ENCODE results near the gene SNCG. TPM values are rescaled to one million over a fixed set of nuclear protein-coding genes. Genes with fewer than 3 reads are reported as not detected.
"Not testable (repeated sequence)": the region's sequence is repeated elsewhere in the genome, so short reads cannot be mapped to it uniquely, and the experiment has no call there.

The SNCG gene
- total RNA-seq, 2 donors from 2014 or later = 2.6 to 6.8 TPM

DNA sequence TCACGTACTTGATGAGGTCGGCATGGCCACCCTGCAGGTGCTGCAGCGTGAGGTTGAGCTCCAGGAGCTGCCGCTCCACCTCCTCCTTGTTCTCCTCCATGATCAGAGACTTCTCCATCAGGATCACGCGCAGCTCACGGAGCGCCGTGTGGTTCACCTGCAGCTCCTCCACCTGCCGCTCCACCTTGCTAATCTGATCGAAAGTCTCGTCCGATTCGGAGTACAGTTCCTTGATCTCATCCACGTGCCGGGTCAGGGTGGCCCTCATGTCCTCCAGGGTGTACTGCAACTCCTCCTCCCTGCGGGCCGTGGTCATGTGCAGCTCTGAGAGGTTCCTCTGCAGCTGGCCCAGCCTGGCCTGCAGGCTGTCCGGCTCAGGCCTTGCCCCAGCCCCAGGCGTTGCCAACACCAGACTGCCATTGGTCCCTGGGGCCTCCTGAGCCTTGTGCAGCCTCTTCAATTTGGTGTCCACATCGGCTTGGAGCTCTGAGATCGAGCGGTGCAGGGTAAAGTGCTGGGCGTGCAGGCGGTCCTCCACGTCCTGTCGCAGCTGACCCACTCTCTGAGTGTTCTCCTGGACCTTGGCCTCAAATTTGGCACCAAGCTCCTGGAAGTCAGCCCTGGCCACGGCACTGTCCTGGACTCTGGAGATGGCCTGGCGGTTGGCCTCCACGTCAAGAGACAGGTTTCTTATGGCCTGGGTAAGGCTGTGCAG, 14.9 kb upstream of the SNCG start:
- ATAC-seq (no peak), DNase-seq (no peak)
- intact Hi-C loops (cut with DNase I, micrococcal nuclease) = no loop called here

DNA sequence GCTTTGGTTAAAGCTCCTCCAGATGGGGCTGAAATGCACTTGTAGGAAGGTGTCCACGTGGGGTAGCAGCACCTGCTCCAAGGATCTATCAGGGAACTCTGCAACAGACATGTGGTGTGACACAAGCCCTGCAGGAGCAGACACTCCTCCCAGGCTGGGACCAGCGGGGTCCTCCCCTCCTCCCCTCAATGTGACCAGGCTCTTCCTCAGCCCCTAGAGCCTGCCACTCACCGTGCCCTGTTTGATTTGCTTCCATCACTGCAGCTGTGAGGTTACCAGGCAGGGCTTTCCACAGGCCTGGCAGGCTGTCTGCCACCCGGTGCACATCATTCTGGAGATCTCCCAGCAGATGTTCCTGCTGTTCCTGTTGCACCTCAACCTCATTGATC, 14.4 kb upstream of the SNCG start:
- intact Hi-C loops (cut with DNase I, micrococcal nuclease) = no loop called here
- ATAC-seq (no peak), DNase-seq (no peak)

GRCh38 chr10:86944471-86944870, 13.9 kb upstream of the SNCG start:
- intact Hi-C loops (cut with DNase I, micrococcal nuclease) = no loop called here
- ATAC-seq = no peak
- DNase-seq = no peak

- no peak for ATAC-seq
- DNase-seq = no peak
- intact Hi-C loops (cut with DNase I, micrococcal nuclease) = no loop called here
Observed at GRCh38 chr10:86944907-86945306, 13.5 kb upstream of the SNCG start.

GRCh38 chr10:86945361-86946212, 12.8 kb upstream of the SNCG start:
- DNase-seq = no peak
- ATAC-seq = no peak
- intact Hi-C loops (cut with DNase I, micrococcal nuclease) = no loop called here

DNA sequence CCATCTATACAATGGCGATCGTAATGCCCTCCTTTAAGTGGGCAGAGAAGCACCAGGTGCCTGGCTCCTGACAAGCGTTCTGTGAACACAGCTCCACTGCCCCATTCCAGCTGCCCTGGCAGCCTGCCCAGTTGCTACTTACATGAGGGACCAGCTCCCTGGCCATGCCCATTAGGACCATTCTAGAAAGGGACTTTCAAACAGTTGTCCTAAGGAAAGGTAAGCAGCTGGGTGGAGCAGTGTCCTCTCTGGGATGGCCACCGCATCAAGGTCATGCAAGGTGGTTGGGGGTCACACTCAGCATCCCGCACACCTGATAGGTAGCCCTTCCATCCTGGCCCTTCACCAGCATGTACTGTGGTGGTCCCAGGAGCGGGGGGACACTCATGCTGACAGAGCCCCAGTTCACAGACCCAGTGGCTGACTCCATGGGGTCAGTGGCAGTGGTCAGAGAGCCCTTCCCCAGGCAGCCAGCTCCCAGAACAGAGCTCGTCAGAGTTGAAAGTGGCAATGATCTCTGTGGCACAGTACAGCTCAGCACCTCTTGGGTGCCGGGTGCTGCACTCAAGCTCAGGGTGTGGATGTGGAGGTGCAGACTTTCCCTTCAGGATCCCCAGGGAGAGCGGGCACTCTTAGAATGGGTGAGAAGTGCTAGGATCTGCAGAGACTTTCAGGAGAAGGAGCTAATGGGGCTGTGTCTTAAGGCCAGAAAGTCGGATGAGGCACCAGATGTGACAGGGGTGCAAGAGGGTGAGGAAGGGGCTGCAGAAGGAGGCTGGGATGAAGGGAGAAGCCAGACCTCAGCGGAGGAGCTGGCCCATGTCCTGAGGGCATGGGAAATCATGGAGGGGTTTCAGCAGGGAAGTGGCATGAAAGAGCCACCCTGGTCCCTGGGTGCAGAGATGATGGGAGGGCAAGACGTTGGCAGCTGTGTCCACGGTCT, 11.9 kb upstream of the SNCG start:
- intact Hi-C loops (cut with DNase I, micrococcal nuclease) = no loop called here
- DNase-seq (peak in 1 of 2 donors; percentile 49), ATAC-seq (no peak)

GRCh38 chr10:86947806-86948205, 10.6 kb upstream of the SNCG start:
- DNase-seq; intact Hi-C loops (cut with DNase I, micrococcal nuclease); ATAC-seq: not testable (repeated sequence)

GRCh38 chr10:86950349-86950748, 8.1 kb upstream of the SNCG start:
- DNase-seq (no peak), ATAC-seq (no peak)
- intact Hi-C loops (cut with DNase I, micrococcal nuclease) = no loop called here

GRCh38 chr10:86951184-86951761, 7.1 kb upstream of the SNCG start:
- DNase-seq = peak in 1 of 2 donors; percentile 18
- no peak for ATAC-seq
- intact Hi-C loops (cut with DNase I, micrococcal nuclease) = no loop called here

GRCh38 chr10:86952106-86952505, 6.3 kb upstream of the SNCG start:
- intact Hi-C loops (cut with DNase I, micrococcal nuclease) = no loop called here
- DNase-seq = peak in 1 of 2 donors; percentile 3
- no peak for ATAC-seq

GRCh38 chr10:86952697-86953096, 5.7 kb upstream of the SNCG start:
- intact Hi-C loops (cut with DNase I, micrococcal nuclease); DNase-seq; ATAC-seq: not testable (repeated sequence)

DNA sequence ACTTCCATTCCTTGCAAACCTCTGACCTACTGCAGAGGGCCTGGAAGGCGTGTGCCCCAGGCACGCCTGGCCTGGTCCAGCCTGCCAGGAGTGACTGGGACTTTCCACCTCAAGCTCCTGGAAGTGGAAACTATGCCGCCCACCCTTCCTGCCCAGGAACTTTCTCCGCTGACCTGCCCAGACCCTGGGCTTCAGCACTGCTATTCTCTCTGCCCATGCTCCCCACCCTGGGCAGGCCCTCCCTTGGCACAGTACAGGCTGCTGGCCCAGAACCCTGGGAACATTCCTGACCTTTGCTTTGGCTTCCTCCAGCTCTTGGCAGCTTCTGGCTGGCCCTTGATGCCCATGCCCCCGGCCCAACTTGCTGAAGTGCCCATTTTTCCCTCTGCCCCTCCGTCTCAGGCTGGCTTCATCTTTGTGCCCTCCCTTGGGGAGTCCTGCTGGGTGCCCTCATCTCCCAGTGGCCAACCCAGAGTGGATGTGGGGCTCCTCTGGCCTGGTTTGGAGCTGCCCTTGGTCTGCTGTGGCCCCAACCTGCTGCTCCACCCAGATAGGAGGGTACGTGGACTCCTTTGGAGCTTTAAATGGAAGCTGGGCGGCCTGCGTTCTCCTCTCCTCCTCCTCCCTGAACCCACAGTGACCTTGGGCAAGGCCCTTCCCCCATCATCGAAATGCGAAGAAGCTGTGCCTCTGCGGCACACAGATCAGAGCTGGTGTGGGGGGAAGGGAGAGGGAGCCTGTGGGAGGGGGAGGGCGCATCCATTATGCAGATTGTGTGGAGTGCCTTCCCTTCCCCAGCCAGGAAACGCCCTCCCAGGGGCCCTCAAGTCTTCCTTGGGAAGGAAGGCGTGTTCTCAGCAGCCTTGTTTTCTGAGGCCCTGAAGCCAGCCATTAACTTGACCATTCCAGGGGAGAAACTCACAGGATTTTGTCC, 4.4 kb upstream of the SNCG start:
- DNase-seq (peak in 1 of 2 donors; percentile 28), ATAC-seq (peak; percentile 80)
- intact Hi-C loops (cut with DNase I, micrococcal nuclease) = no loop called here

- intact Hi-C loops (cut with DNase I, micrococcal nuclease) = no loop called here
- ATAC-seq (no peak), DNase-seq (peak; percentile 2 to 14)
Observed at GRCh38 chr10:86954681-86955500, 3.5 kb upstream of the SNCG start.

DNA sequence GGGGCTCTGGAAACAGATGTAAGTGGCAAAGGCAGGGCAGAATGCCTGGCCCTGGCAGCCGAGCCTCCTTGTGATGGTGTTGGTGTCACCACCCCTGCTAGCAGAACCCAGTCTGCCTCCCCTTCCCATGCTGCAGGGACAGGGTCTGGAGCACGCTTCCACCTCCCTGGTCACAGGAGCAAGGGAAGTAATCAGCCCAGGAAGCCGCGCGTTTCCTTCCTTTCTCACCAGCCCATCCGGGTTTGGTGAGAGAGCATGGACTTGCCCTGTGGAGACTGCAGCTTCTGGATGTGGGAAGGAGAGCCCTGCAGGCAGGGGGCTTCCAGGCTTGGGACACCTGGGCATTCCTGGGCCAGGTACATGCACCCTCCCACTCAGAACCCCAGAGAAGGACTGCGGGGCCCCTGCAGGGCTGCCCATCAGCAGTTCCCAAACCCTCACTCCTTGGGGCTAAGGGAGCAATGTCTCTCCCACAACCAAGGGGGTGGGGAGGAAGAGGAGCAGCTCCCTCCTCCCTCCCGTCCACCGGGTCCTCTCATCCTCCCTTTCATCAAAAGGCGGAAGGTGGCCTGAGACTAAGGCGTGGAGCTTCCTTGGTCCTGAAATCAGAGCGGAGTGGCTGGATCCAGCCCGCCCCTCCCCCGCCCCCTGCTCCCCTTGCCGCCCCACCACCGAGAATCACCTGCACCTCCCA, 2.8 kb upstream of the SNCG start:
- no peak for ATAC-seq
- DNase-seq = peak; percentile 3 to 18
- intact Hi-C loops (cut with DNase I, micrococcal nuclease) = no loop called here

DNA sequence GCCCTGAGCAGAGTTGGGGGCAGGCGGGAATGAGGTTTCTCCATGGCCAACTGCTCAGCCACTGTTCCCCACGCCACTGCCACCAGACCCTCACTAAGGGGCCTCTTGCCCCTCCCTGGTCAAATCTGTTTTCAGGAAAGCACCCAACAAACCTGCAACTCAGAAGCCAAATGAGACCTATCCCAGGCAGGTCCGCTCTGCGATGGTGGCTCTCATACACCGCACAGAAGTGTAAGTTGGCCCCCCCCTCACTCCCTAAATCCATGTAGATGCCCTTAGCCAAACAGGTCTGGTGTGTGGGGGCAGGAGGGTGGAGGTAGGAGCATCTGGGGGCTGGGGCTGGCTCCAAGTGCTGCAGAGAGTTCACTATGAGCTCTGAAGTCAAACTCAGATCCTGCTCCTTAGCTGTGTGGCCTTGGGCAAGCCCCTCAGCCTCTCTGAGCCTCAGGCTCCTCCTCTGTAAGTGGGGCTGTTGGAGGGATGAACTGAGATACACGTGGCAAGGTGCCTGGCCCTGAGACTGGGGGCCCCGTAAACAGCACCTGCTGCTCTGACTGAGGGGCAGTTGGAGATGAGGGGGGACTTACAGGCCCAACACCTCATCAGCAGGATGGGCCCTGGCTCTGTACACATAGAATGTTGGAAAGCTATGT, 2.1 kb upstream of the SNCG start:
- intact Hi-C loops (cut with DNase I, micrococcal nuclease) = no loop called here
- no peak for ATAC-seq
- DNase-seq = peak; percentile 2 to 9

Measured in left colon (tissue), 2 donors.